Measurements from ENCODE around the gene YIPF1.

- no peak for TF ChIP-seq POLR2A (IDR thresholded peaks at IDR 0.05)
- TF ChIP-seq, protein P1, sequence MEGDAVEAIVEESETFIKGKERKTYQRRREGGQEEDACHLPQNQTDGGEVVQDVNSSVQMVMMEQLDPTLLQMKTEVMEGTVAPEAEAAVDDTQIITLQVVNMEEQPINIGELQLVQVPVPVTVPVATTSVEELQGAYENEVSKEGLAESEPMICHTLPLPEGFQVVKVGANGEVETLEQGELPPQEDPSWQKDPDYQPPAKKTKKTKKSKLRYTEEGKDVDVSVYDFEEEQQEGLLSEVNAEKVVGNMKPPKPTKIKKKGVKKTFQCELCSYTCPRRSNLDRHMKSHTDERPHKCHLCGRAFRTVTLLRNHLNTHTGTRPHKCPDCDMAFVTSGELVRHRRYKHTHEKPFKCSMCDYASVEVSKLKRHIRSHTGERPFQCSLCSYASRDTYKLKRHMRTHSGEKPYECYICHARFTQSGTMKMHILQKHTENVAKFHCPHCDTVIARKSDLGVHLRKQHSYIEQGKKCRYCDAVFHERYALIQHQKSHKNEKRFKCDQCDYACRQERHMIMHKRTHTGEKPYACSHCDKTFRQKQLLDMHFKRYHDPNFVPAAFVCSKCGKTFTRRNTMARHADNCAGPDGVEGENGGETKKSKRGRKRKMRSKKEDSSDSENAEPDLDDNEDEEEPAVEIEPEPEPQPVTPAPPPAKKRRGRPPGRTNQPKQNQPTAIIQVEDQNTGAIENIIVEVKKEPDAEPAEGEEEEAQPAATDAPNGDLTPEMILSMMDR (IDR thresholded peaks at IDR 0.05), result no peak
Measured at GRCh38 chr1:53936430-53936829, 46.8 kb upstream of the YIPF1 start.
